GM12878 (cell line): ENCODE results near the gene PDE8B. TPM values are rescaled to one million over a fixed set of nuclear protein-coding genes. Genes with fewer than 3 reads are reported as not detected.

Experiments
- ATAC-seq: fragments of 200-7000 bp; cut with Tn5 transposase; 3 replicates; pipeline ENCODE4 v1.9.1; 2020; ENCODE audit warnings: mild to moderate bottlenecking, moderate library complexity
- BruUV-seq: library from RNA; stranded (reverse); fragments of 400-500 nt; replicated peaks from 2 replicates; lab custom pipeline; 2021; lab: Mats Ljungman, UMichigan
- CTCF ChIA-PET: fragments of 300-600 bp; sonication (Branson Sonifier 250); formaldehyde crosslinking; extraction: SDS; loops from one replicate; lab custom pipeline; 2021; ENCODE audit warnings: inconsistent platforms; lab: Yijun Ruan, JAX
- POLR2A ChIA-PET: fragments of 350-600 bp; formaldehyde crosslinking; extraction: SDS; loops from one replicate; lab custom pipeline; 2021; ENCODE audit warnings: inconsistent platforms; lab: Charles Lee
- RAD21 ChIA-PET: fragments of 300-600 bp; sonication (Branson Sonifier 250); formaldehyde crosslinking; loops from one replicate; lab custom pipeline; 2023; ENCODE audit warnings: antibody characterized with exemption; ENCODE audit not compliant: unreplicated experiment; lab: Charles Lee
- SMC1A ChIA-PET: fragments of 300-600 bp; sonication (Branson Sonifier 250); formaldehyde crosslinking; loops from one replicate; lab custom pipeline; 2023; ENCODE audit not compliant: unreplicated experiment, uncharacterized antibody; lab: Charles Lee
- DNase-seq: peaks from one replicate; pipeline ENCODE4 v3.0.0-alpha.2; 2011; ENCODE audit warnings: low read depth, low spot score
- FAIRE-seq: peaks from 3 replicates; lab custom pipeline; 2011; peaks lifted over from hg19 to GRCh38; lab: Jason Lieb, UNC
- H2AFZ ChIP-seq: 2 replicates; pipeline ENCODE4 v1.6.0; 2011; ENCODE audit warnings: low read depth, low read length, control low read depth; ENCODE audit not compliant: control insufficient read depth
- H3K27ac ChIP-seq: 2 replicates; pipeline ENCODE4 v1.5.1; 2011; ENCODE audit warnings: control low read depth; ENCODE audit not compliant: control insufficient read depth, insufficient read depth
- H3K27me3 ChIP-seq, 2 experiments: replicated peaks in 1 of 2; 2 replicates each; pipeline versions ENCODE4 v1.6.0 to v1.6.1; 2011; ENCODE audit warnings: low read length in 1 of 2; ENCODE audit not compliant: control insufficient read depth in 2 of 2, insufficient read depth in 2 of 2
- H3K36me3 ChIP-seq, 2 experiments: 2 replicates each; pipeline ENCODE4 v1.5.1; 2011; ENCODE audit warnings: low read length in 1 of 2; ENCODE audit not compliant: control insufficient read depth in 2 of 2, insufficient read depth in 2 of 2
- H3K4me1 ChIP-seq: 2 replicates; pipeline ENCODE4 v1.6.1; 2011; ENCODE audit warnings: mild to moderate bottlenecking, low read length, moderate library complexity, mixed read lengths; ENCODE audit not compliant: control insufficient read depth, insufficient read depth
- H3K4me2 ChIP-seq: 2 replicates; pipeline ENCODE4 v1.6.0; 2011; ENCODE audit warnings: control low read depth; ENCODE audit not compliant: control insufficient read depth, insufficient read depth
- H3K4me3 ChIP-seq: fragments of 200-600 bp; sonication (generic); 2 replicates; pipeline ENCODE4 v1.5.1; 2016
- H3K79me2 ChIP-seq: 2 replicates; pipeline ENCODE4 v1.6.0; 2011; ENCODE audit warnings: low read length; ENCODE audit not compliant: control insufficient read depth, insufficient read depth
- H3K9ac ChIP-seq: 2 replicates; pipeline ENCODE4 v1.8.0; 2011; ENCODE audit warnings: low read length, control low read depth, mixed read lengths; ENCODE audit not compliant: control insufficient read depth, insufficient read depth
- H3K9me3 ChIP-seq: replicated peaks from 3 replicates; pipeline ENCODE4 v1.5.1; 2011; ENCODE audit warnings: mild to moderate bottlenecking, low read length; ENCODE audit not compliant: control insufficient read depth, insufficient read depth
- H4K20me1 ChIP-seq: 2 replicates; pipeline ENCODE4 v1.6.0; 2011; ENCODE audit not compliant: control insufficient read depth, insufficient read depth
- CEBPB ChIP-seq, 2 experiments: fragments of 150-350 bp in 1 of 2; IDR thresholded peaks; 2 replicates each; pipeline ENCODE4 v1.6.1; 2012 to 2014; ENCODE audit warnings: low read depth in 2 of 2, low read length in 2 of 2, borderline replicate concordance in 1 of 2, inconsistent platforms in 1 of 2
- E2F4 ChIP-seq: IDR thresholded peaks from 2 replicates; pipeline ENCODE4 v1.6.1; 2012; ENCODE audit warnings: low read depth, low read length, improper control_type of control experiment
- ETV6 ChIP-seq, 2 experiments: fragments of 450-650 bp in 1 of 2; IDR thresholded peaks in 1 of 2; conservative IDR thresholded peaks in 1 of 2; 2 replicates each; pipeline ENCODE4 v1.6.1; 2014; ENCODE audit warnings: antibody characterized with exemption in 1 of 2, borderline replicate concordance in 1 of 2, low read depth in 1 of 2, mild to moderate bottlenecking in 1 of 2, moderate library complexity in 1 of 2
- GABPA ChIP-seq: IDR thresholded peaks from 2 replicates; pipeline ENCODE4 v1.6.1; 2014; ENCODE audit warnings: antibody characterized with exemption, low read depth, mild to moderate bottlenecking, inconsistent platforms
- JUNB ChIP-seq: IDR thresholded peaks from 2 replicates; pipeline ENCODE4 v1.6.1; 2016; ENCODE audit warnings: antibody characterized with exemption, mild to moderate bottlenecking
- MEF2B ChIP-seq: fragments of 450-650 bp; IDR thresholded peaks from 2 replicates; pipeline ENCODE4 v1.6.1; 2018; ENCODE audit warnings: mild to moderate bottlenecking, moderate library complexity; ENCODE audit not compliant: partially characterized antibody, poor library complexity, severe bottlenecking
- MTA3 ChIP-seq: IDR thresholded peaks from 2 replicates; pipeline ENCODE4 v1.6.1; 2012; ENCODE audit warnings: low read length, inconsistent platforms, borderline replicate concordance
- NBN ChIP-seq: fragments of 450-650 bp; IDR thresholded peaks from 2 replicates; pipeline ENCODE4 v1.6.1; 2016
- NFYA ChIP-seq: IDR thresholded peaks from 2 replicates; pipeline ENCODE4 v1.6.1; 2011; ENCODE audit warnings: low read depth, mild to moderate bottlenecking, low read length, improper control_type of control experiment, borderline replicate concordance
- NKRF ChIP-seq: fragments of 450-650 bp; conservative IDR thresholded peaks from 2 replicates; pipeline ENCODE4 v1.6.1; 2017; ENCODE audit warnings: mild to moderate bottlenecking, moderate library complexity
- SIN3A ChIP-seq: IDR thresholded peaks from 2 replicates; pipeline ENCODE4 v1.6.1; 2012; ENCODE audit warnings: low read depth, low read length, improper control_type of control experiment
- SKIL ChIP-seq: fragments of 450-650 bp; IDR thresholded peaks from 2 replicates; pipeline ENCODE4 v1.6.1; 2017; ENCODE audit warnings: mild to moderate bottlenecking, low read depth, inconsistent platforms; ENCODE audit not compliant: poor library complexity, severe bottlenecking
- SMAD1 ChIP-seq: fragments of 450-650 bp; IDR thresholded peaks from 2 replicates; pipeline ENCODE4 v1.6.1; 2018; ENCODE audit warnings: mild to moderate bottlenecking, low read depth; ENCODE audit not compliant: partially characterized antibody
- SMC3 ChIP-seq: IDR thresholded peaks from 2 replicates; pipeline ENCODE4 v1.6.1; 2011; ENCODE audit warnings: low read length, improper control_type of control experiment, borderline replicate concordance
- SREBF2 ChIP-seq: IDR thresholded peaks from 2 replicates; pipeline ENCODE4 v1.6.1; 2012; ENCODE audit warnings: mild to moderate bottlenecking, low read length
- ZNF207 ChIP-seq: fragments of 450-650 bp; IDR thresholded peaks from 2 replicates; pipeline ENCODE4 v1.6.1; 2014; ENCODE audit warnings: antibody characterized with exemption, mild to moderate bottlenecking, borderline replicate concordance
- WGBS: methylation state at CpG from one replicate; pipeline ENCODE4 v1.1.6; 2016; ENCODE audit warnings: low lambda C conversion rate; ENCODE audit not compliant: insufficient replicate concordance, insufficient coverage; ENCODE audit errors: missing lambda C conversion rate; 5-methylcytosine and 5-hydroxymethylcytosine counted together
- in situ Hi-C: fragments of 300-500 bp; cut with MboI; formaldehyde crosslinking; loops from 9 replicates; pipeline ENCODE4 v1.14.3; 2018; ENCODE audit warnings: mixed read lengths
- intact Hi-C: fragments of 100-400 bp; cut with micrococcal nuclease; formaldehyde crosslinking; loops from one replicate; pipeline ENCODE4 v1.14.2; 2022; ENCODE audit not compliant: unreplicated experiment
- polyA plus RNA-seq, 11 experiments: library from polyadenylated mRNA; depleted of rRNA in 4 of 11; unstranded in 6 of 11; stranded (reverse) in 5 of 11; fragments of >200 nt; fragmentation: Nextera tagmentation in 4 of 11; fragmentation: Illumina TruSeq in 1 of 11; extraction: Ambion mirVana in 4 of 11; extraction: Trizol in 1 of 11; gene quantifications; 1 replicate in 1 of 11; 2 replicates in 10 of 11; pipeline versions ENCODE4 v1.2.1 to v1.2.3, GENCODE V29; 2011 to 2016; ENCODE audit warnings: inconsistent platforms in 2 of 11, missing spikeins in 2 of 11, low read depth in 1 of 11
- total RNA-seq, 4 experiments: library from RNA; depleted of rRNA in 3 of 4; stranded (reverse); fragments of >200 nt in 3 of 4; fragmentation: Illumina TruSeq in 1 of 4; extraction: Trizol in 1 of 4; gene quantifications; 2 replicates each; pipeline versions ENCODE4 v1.2.1 to v1.2.3, GENCODE V29; 2013 to 2021
- TF ChIP-seq, protein P1 (sequence below): fragments of 450-650 bp; IDR thresholded peaks from 2 replicates; pipeline ENCODE4 v1.6.1; 2016; ENCODE audit warnings: mild to moderate bottlenecking

PDE8B gene
- total and polyA plus RNA-seq, 10 of the 15 experiments (the other 5 are each of a cell fraction or from before 2014, with no cell fraction given): 0.03 to 0.44 (median 0.20) TPM; not detected in 3

DNA sequence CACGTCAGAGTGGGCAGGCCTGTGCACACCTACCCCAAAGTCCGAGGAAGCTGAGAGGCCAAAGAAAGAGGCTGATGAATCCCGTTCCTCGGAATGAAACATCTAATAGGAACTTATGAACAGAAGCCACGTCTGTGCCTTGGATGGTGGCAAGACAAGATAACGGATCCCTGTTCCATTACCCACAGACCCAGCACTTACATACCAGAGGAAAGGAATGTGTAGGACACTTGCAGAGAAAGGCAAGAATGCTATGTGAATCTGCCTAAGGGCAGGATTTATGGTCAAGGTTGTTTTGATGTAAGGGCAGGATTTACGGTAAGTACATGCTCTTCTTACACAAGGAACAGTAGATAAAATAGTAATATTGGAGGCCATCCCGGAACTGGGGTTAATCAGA, 188.4 kb downstream of the PDE8B start:
- TF ChIP-seq SMC3 (no peak), SIN3A (no peak), NKRF (no peak), CEBPB (IDR thresholded peaks at IDR 0.05; ENCODE audit: borderline replicate concordance in 1 of 2, low read depth in 2 of 2, low read length in 2 of 2) (no peak), ZNF207 (no peak), NBN (no peak), SKIL (no peak), JUNB (no peak), MEF2B (no peak), MTA3 (no peak), ETV6 (conservative IDR thresholded peaks at IDR 0.05 in 1 of 2, IDR thresholded peaks at IDR 0.05 in 1 of 2; ENCODE audit: borderline replicate concordance in 1 of 2, low read depth in 1 of 2) (no peak), GABPA (no peak), NFYA (no peak), E2F4 (no peak), SMAD1 (no peak), SREBF2 (no peak)
- TF ChIP-seq, protein P1, sequence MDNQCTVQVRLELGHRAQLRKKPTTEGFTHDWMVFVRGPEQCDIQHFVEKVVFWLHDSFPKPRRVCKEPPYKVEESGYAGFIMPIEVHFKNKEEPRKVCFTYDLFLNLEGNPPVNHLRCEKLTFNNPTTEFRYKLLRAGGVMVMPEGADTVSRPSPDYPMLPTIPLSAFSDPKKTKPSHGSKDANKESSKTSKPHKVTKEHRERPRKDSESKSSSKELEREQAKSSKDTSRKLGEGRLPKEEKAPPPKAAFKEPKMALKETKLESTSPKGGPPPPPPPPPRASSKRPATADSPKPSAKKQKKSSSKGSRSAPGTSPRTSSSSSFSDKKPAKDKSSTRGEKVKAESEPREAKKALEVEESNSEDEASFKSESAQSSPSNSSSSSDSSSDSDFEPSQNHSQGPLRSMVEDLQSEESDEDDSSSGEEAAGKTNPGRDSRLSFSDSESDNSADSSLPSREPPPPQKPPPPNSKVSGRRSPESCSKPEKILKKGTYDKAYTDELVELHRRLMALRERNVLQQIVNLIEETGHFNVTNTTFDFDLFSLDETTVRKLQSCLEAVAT: no peak
- Histone ChIP-seq H3K36me3 (no peaks in the 10 kb centered on the region), H3K27me3 (no peaks in the 10 kb centered on the region), H3K79me2 (no peaks in the 10 kb centered on the region), H4K20me1 (no peaks in the 10 kb centered on the region), H3K27ac (no peak overlapping the region), H3K4me2 (no peak overlapping the region), H3K9me3 (no peaks in the 10 kb centered on the region), H2AFZ (no peak overlapping the region), H3K4me1 (no peaks in the 10 kb centered on the region), H3K4me3 (no peak overlapping the region), H3K9ac (no peak overlapping the region)
- ChIA-PET RAD21 (no interaction called here), POLR2A (no interaction called here), SMC1A (interaction anchor here (1.2 kb wide), 1 partner anchor 39 kb away, joined by 3 read pairs; no protein-coding TSS in a partner anchor), CTCF (no interaction called here)
- 76% methylated on average over 8 of the region's 8 CpGs for WGBS
- FAIRE-seq (no peak), DNase-seq (no peak), ATAC-seq (no peak)
- in situ Hi-C loops: no loop called here
- intact Hi-C loops: no loop called here
- no TSS peak for BruUV-seq
